ENCODE measurements around the gene ETS1.
"Not testable (repeated sequence)": the region's sequence is repeated elsewhere in the genome, so short reads cannot be mapped to it uniquely, and the experiment has no call there.

ETS1 gene

GRCh38 chr11:128463979-128464378, 123.4 kb downstream of the ETS1 start:
- DNase-seq (ENCODE audit: low read depth), result no peak

- peak; percentile 92 for DNase-seq (ENCODE audit: low read depth)
Observed at GRCh38 chr11:128463371-128463829, 124.0 kb downstream of the ETS1 start.

GRCh38 chr11:128462922-128463321, 124.4 kb downstream of the ETS1 start:
- DNase-seq (ENCODE audit: low read depth), result no peak

GRCh38 chr11:128462189-128462588, 125.2 kb downstream of the ETS1 start:
- DNase-seq (ENCODE audit: low read depth), result no peak

- peak; percentile 83 for DNase-seq (ENCODE audit: low read depth)
Observed at GRCh38 chr11:128458321-128458720, 129.0 kb downstream of the ETS1 start.

- no peak for DNase-seq (ENCODE audit: low read depth)
Observed at GRCh38 chr11:128457874-128458273, 129.5 kb downstream of the ETS1 start.

- DNase-seq (ENCODE audit: low read depth), result no peak
Observed at GRCh38 chr11:128456566-128457268, 130.6 kb downstream of the ETS1 start.

- DNase-seq (ENCODE audit: low read depth), result no peak
Observed at GRCh38 chr11:128455766-128456165, 131.6 kb downstream of the ETS1 start.

GRCh38 chr11:128453444-128454336, 133.7 kb downstream of the ETS1 start:
- DNase-seq (ENCODE audit: low read depth), result peak; percentile 93

GRCh38 chr11:128451652-128452470, 135.5 kb downstream of the ETS1 start:
- no peak for DNase-seq (ENCODE audit: low read depth)

GRCh38 chr11:128450882-128451651, 136.3 kb downstream of the ETS1 start:
- no peak for DNase-seq (ENCODE audit: low read depth)

- not testable (repeated sequence) for DNase-seq (ENCODE audit: low read depth)
Observed at GRCh38 chr11:128450425-128450824, 136.9 kb downstream of the ETS1 start.

GRCh38 chr11:128448981-128449713, 138.2 kb downstream of the ETS1 start:
- no peak for DNase-seq (ENCODE audit: low read depth)

GRCh38 chr11:128448200-128448886, 139.0 kb downstream of the ETS1 start:
- DNase-seq (ENCODE audit: low read depth), result peak; percentile 50

- DNase-seq (ENCODE audit: low read depth), result no peak
Observed at GRCh38 chr11:128447233-128447632, 140.1 kb downstream of the ETS1 start.

- not testable (repeated sequence) for DNase-seq (ENCODE audit: low read depth)
Observed at GRCh38 chr11:128445921-128446320, 141.4 kb downstream of the ETS1 start.

GRCh38 chr11:128437136-128437535, 150.2 kb downstream of the ETS1 start:
- DNase-seq (ENCODE audit: low read depth), result no peak

- DNase-seq (ENCODE audit: low read depth), result no peak
Observed at GRCh38 chr11:128434818-128435217, 152.5 kb downstream of the ETS1 start.

- DNase-seq (ENCODE audit: low read depth), result no peak
Observed at GRCh38 chr11:128434411-128434810, 152.9 kb downstream of the ETS1 start.

- DNase-seq (ENCODE audit: low read depth), result no peak
Observed at GRCh38 chr11:128432926-128433325, 154.4 kb downstream of the ETS1 start.
